CD1c-positive myeloid dendritic cell (primary cell): ENCODE results near the gene CHODL.

Experiments used
- DNase-seq: peaks from one replicate; pipeline ENCODE4 v3.0.0-alpha.2; 2016; ENCODE audit errors: extremely low spot score

CHODL gene

GRCh38 chr21:18289876-18290275 lies 45.2 kb downstream of the CHODL start:
- no peak for DNase-seq

GRCh38 chr21:18294100-18294499 lies 49.5 kb downstream of the CHODL start:
- no peak for DNase-seq

- DNase-seq, result no peak
Observed at GRCh38 chr21:18298228-18298627, 53.6 kb downstream of the CHODL start.
